NCI-H2029 treated with DMSO at 0.1 percent for 48 hours (cell line): ENCODE data around the gene AGPAT3.

ENCODE experiments used
- DNase-seq: peaks from one replicate; lab custom pipeline; 2025; lab: John Stamatoyannopoulos, UW

The AGPAT3 gene

DNA sequence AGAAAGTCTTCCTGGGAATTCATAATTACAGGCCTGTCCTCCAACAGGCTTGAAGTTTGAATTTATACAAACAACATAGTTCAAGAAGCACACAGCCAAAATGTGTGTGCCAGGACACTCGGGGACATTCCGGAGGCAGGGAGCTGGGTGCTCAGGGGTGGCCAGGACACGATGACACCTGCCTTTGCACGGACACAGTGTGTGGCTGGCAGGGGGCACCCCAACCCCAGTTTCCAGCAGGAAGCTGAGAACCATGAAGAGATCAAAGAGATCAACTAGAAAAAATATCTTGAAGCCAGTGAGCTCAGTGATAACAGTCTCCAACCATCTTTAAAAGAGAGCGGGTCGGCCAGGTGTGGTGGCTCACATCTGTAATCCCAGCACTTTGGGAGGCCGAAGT is 114.6 kb downstream of the AGPAT3 start:
- DNase-seq: no peak

DNA sequence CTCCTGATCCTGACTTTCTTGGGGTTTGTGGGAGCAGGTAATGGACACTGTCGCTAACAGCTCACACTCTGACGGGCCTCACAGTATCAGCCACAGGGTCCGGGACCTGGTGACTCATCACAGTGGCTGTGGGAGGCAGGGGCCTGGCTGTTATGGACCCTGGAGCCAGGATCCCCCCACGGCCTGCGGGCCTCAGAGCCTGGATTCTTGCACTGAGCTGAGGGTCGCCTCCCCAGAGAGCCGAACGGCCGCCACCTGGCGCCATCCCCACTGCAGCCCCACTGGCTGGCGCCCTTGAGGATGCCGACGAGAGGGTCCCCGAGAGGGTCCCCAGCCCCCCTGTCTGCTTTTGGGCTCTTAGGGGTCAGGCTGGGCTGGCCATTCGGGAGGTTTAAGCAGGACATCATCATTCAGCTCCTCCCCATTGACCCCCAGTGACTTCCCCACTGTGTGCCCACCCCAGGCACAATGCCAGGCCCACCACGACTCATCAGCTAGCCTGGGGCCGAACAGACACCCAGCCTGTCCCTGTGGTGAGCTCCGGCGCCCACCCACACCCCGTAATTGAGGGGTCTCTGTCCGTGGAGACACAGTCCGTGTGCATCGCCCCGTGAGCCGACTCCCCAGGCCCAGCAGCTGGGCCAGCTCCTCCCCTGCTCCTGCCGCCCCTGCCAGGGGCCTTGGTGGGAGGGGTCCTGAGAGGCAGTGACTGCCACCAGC is 116.3 kb downstream of the AGPAT3 start:
- no peak for DNase-seq

DNA sequence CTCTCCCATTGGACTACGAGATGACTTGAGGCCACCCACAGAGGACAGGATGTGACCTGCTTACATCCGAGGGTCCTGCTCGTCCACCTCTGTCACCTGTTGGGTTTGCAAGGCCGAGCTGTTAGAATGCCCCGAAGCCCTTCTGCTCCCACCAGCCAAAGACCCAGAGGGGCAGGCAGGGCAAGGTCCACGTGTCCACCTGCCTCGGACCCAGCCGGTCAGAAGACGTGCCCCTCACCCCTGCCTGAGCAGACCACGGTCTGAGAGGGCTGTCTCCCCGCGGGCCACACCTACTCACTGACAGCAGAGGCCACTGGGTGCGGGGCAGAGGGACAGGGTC is 116.8 kb downstream of the AGPAT3 start:
- DNase-seq: no peak

DNA sequence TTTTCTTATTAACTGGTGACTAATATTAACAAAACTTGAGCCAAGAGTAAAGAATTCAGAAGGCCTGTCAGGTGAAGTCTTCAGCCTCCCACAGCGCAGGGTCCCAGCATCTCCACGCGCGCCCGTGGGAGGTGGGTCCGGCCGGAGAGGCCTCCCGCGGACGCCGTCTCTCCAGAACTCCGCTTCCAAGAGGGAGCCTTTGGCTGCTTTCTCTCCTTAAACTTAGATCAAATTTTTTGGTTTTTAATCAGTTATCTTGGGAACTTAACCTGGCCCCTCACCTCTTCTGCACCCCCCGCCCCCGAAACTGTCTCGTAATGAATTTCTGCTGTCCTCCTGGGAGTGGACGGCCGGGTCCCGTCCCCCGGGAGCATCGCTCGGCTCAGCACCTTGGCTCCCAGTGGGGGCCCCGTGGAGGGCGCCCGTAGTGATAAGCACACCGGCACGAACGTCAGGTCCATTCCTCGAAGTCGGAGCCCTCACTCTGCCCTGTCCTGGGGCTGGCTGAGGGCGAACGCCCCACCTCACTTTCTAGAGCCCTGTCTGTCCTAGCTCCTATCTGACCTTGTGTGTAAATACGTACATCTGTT is 117.6 kb downstream of the AGPAT3 start:
- DNase-seq: no peak

DNA sequence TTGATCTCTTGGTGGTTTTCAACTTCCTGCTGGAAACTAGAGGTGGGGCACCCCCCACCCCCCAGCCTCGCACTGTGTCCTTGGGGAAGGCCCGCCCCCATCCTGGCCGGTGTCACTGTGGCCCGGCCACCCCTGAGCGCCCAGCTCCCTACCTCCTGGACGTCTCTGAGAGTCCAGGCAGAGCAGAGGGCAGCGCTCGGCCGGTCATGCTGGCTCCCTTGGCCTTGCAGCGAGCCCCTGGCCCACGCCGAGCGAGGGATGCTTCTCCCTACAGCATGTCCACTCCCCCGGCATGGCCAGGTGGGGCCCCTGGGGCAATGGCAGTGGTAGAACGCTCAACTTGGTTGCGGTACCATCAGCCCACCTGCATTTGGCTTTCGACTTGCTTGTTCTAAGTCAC is 118.4 kb downstream of the AGPAT3 start:
- DNase-seq: no peak

DNA sequence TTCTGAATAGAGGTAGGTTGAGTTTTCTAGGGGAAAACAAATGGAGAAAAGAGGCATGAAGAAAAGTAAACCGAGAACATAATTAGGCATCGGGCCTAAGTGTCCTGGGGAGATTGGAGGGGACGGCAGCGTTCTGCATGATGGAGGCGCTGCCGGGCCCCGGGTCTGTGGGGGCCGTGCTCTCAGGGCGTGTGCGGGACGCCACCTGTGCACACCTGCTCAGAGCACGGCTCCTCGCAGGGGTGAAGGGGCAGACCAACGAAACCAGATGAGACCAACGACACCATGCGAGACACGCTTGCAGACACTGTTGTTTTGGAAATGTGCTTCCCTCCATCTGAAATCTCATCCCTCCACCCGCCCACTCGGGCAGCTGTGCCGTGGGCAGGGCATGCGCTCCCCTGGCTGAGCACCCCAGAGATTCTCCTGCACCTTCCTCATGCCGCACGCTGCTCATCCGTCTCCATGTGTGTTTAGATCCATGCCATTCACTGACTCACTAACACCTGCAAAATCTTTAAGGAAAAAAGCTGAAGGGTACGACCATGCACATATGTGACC is 118.9 kb downstream of the AGPAT3 start:
- no peak for DNase-seq

DNA sequence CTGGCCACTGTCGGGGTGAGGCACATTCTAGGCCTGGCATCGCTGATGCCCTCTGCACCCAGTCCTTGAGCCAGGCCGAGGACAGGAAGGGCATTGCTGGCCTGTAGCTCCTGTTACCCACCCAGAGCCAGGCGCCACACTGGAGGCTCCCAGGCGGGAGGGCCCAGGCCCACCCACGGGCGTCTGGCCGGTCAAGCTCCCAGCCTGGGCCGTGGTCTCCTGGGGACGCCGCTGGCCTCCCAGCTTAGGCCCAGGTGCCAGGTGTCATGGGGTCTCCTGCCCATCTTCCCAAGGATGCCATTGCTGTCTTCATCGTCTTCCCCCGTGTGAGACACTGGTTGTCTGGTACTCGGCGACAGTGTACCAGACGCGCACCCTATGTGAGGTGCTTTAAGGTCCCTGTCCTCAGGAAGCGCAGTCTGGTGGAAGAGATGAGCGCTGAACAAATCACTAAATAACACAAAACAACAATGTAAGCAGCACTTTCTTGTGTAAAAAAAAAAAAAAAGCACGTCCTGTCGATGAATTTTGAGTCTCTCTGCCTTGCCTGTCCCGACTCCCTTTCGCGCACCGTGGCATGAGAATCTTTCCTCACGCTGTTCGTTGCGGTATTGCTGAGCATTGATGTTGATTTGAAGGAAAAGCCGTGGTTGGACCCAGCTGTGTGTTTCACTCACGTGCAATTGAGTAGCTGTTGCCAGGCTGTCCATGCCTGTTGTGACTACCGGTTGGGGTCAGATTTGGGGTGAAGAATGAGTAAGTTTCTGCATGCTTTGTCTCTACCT is 120.1 kb downstream of the AGPAT3 start:
- no peak for DNase-seq

DNA sequence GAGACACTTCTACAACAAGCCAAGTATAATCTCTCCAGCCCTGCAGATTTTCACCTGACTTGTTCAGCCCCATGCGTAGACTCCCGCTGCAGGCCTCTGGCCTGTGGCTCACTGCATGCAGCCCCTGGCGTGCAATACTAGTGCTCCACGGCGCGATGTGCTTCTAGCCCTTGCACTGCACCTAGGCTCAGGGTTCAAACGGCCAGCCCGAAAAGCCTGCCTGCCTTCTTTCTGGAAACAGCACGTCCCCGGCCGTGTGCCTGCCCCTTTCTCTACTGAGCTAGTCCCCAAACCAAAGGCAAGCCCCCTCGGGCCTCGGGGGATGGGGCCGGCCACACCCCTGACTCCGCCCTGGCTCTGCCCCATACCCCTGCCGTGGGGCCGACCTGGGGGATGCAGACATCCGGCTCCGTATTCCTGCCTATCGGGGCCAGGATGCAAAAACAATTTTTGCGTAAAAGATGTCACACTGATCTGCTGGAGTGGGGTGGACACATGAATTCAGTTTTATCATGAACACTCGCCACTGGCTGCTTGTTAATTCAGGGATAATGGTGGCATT is 120.7 kb downstream of the AGPAT3 start:
- DNase-seq: no peak

DNA sequence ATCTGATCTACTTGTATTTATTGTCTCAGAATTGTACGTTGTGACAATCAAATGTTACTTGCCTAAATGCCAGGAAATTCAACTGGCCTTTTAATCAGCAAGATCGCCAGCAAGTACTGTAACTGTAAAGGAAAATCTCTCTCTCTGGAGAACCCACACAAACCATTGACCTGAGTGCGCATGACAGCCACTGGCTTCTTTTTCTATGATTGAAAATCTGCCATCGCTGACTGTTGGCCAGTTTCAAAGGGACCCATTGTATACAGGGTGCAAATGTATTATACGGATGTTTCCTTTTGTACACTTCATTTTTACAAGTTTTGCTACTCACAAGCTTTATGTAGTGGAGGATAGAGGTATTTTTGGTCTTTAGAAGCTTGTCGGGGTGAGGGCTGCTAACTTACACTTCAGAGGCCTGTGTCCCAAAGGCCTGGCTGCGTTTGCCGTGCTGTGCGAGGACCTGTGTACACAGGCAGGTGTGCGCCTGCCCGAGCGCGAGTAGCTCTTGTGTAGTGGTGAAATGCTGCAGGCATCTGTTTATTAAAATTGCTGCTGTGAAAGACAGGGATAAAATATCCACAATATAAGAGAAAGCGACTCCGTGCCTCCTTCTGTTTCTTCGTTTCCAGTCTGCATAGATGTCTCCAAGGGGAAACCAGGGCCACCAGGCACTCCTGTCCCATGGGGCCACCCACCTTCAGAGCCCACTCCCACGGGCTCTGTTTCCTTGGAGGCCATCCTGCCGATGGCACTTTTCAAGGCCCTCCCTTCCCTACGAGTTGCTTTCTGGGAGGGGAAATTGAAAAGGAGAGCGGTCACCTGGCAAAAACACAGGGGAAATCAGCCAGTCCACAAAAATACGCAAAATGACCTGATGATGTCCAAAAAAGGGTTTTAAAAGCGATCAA is 121.8 kb downstream of the AGPAT3 start:
- DNase-seq: no peak

DNA sequence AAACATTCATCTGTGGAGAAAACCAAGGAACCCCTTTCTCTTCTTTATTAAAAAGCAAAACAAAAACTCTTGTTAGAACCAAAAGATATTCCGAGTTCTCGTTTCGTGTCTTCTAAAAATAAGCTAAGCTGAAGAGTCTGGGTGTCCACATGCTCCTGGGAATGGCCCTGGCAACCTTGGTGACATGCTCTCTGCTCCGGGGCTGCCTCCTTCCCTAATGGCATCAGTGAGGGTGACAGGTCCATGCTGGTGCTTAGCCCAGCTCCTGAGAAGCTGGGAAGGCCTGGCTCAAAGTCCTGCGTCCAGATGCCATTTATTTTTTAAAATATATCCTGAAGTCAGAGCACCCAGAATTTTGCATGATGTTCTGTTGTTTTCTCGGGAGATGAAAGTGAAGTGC is 122.5 kb downstream of the AGPAT3 start:
- no peak for DNase-seq

DNA sequence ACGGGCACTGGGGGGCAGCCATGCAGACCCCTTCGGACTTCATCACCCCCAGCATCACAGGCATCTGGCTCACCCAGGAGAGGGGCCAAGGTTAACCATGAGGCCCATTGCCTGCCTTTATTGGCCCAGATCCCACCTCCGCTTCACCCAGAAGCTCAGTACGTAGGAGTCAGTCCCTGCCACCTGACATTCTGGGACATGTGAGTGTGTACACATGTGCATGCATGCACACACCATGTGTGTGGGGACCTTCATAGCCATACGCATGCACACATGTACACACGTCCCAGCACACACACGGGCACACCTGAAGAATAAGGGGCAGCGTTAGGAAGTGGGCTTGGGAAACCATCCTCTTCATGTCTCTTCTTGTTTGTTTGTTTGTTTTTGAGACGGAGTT is 123.0 kb downstream of the AGPAT3 start:
- no peak for DNase-seq

DNA sequence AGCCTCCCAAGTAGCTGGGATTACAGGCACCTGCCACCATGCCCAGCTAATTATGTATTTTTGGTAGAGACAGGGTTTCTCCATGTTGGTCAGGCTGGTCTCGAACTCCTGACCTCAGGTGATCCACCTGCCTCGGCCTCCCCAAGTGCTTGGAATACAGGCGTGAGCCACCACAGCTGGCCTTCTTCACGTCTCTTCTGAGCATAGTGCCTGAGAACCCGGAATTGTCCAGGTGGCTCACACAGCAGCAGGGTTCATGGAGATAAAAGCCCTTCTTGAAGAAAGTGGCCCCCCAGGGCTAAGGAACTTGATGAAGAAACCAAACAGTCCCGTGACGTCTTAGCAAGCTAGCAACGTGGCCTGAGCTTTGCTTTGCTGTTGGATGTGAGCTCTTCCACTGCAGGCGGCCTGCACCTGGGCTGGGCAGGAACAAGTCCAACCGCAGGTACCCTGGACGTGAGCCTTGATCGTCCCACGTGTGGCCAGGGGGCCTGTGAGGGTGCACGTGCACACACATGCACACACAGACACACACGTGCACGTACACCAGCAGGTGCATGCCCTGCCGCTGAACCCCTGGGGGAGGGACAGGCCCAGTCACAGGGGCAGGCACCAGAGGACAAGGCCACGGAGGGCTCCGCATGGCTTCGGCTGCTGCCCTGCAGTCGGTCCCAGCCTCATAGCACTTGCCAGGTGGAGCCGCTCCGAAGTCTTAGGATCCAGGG is 123.6 kb downstream of the AGPAT3 start:
- no peak for DNase-seq

DNA sequence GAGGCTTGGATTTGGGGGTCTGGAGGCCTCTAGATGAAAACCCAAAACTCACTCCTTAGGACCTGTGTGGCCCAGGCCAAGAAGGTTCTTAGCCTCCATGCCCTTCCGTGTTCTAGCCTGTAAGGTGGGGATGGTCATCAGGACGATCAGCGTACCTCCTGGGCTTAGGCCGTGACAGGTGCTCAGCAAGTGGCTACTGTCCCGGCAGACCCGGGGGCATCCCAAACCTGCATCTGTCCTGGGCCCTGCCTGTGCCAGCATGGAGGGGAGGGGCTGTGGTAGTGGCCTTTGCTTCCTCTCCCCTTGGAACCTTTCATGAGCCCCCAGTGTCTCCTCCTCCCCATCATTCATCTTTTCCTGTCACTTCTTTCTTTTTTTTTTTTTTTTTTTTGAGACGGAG is 124.4 kb downstream of the AGPAT3 start:
- DNase-seq: no peak

DNA sequence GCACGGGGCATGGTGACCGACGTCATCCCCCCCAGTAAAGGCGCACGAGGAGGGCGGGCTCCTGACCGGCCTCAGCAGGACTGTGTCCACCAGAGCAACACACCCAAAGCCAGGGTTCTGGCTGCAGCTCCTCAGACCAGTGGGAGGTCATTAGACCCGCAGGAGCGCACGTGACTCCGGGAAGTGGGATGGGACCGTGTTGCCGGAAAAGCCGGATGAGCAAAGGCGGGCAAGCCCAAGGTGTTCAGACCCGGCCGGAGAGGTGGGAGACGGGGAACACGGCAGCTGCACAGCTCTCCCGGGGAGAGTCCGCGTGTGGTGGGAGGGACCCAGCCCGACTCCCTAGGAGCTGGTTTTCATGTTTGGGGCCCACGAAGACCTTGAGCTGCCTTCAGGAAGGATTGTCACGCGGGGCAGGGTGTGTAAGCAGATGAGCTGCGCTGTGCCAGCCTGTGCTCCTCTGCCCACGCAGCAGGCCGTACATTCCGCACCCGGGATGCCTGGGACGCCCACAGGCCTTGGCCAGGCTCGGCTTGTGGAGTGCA is 126.5 kb downstream of the AGPAT3 start:
- no peak for DNase-seq

DNA sequence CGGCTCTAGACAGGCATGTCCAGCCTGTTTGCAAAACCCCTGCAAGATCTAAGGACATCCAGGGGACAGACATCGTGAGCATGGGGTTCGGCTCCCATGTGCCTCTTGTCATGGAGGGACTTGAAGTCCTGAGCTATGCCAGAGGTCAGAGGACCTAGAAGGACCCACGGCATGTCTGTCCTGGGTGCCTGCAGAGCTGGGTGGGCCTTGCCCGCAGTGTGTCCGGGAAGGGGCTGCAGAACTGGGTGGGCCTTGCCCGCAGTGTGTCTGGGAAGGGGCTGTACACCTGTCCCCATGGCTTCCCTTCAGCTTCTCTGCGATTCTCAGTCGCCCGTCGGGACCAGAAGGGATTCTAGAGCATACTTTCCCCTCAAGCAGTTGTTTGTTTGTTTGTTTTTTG is 127.1 kb downstream of the AGPAT3 start:
- DNase-seq: no peak

DNA sequence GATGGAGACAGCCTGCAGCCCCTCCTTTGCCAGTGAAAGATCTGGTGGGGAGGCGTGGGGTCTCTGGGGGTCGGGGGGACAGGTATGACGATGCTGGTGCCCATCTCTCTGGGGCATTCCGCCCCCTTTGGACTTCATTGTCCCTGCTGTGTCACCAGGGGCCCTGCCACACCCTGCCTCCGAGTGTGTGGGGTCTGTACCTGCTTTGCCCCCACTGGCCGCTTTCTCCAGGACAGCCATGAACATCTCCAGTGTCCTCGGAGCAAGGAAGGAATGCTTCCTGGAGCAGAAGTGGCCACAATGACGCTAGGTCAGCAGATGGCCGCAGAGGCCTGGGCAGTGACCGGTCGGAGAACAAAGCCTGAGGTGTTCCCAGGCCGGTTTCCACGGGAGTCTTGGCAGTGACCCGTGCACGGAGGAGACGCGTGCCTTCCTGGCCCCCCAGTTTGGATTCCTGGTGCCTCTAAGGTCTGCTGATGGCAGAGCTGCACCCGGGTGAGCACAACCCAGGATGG is 128.5 kb downstream of the AGPAT3 start:
- no peak for DNase-seq

DNA sequence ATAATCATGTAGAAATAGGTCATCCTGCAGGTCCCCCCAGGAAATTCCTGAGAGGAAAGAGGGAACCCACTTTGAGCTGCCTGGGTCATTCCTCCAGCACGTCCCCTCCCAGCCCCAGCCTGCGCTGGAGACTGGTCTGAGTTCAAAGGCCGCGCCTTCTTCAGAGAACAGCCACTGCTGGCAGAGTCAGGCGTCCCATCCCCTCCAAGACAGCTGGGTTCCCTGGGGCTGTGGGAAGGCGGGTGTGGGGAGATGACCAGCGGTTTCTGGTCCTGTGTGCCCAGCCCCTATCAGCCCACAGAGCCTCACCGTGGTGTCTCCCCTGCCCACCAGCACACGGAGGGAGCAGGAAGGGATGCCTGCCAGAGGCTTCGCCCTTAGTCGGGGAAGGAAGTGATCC is 129.1 kb downstream of the AGPAT3 start:
- no peak for DNase-seq

DNA sequence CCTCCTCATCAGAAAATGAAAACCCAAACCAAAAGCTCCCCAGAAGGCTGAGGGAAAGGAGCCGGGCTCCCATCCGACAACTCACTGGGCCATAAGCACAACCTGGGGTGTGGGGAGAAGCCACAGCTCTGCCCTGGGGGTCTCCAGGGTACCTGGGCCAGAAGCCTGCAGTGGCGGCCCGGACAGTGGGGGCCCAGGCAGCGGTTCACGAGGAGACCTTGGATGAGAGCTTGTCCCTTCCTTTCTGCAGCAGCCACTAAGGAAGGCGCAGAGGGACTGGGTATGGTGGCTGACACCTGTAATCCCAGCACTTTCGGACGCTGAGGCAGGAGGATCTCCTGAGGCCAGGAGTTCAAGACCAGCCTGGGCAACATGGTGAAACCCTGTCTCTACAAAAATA is 129.6 kb downstream of the AGPAT3 start:
- DNase-seq: no peak

DNA sequence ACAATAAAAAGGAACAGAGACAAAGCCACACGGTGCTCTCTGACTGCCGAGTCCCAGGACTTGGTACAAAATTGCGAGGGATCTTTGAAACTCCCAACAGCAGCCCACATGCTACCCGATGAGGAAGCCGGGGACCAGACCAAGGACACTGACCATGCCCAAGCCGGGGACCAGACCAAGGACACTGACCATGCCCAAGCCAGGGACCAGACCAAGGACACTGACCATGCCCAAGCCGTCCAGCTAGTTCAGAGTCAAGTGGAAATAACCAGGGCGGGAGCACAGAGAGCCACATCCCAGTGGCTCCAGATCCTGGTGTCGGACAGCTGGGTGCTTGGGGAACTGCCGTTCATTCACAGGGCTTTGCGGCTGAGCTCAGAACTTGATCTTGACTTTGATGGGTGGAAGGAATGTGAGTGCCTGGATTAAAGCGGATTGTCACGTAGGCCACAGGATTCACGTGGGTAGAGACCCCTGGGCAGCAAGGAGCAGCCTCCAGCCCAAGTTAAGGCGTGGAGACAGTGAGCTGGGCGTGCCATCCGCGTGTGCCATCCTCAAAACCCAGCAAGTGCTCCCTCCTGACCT is 130.6 kb downstream of the AGPAT3 start:
- DNase-seq: no peak
